NOMO-1 treated with dmso at 0.1 percent for 144 hours (cell line): ENCODE measurements around the gene BLOC1S6.

ENCODE experiments used
- DNase-seq: peaks from one replicate; lab custom pipeline; 2025; ENCODE audit not compliant: unreplicated experiment; lab: John Stamatoyannopoulos, UW

The BLOC1S6 gene

DNA sequence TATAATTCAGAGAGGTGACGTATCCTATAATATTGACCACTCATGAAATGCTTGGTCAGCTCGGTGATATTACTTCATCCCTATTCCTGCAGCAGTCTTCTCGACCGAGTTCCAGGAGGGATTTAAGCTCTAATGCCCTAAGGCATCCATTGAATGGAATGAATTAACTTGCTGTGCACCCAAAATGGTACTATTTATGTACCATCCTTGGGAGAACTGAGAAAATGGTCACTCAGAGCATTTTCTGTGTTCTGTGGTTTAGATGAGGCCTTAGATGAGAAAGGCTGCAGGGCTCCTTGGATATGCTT lies 638 bp downstream of the BLOC1S6 start:
- no peak for DNase-seq

GRCh38 chr15:45588219-45588875 lies 1.2 kb downstream of the BLOC1S6 start:
- DNase-seq, result no peak

- no peak for DNase-seq
Measured at GRCh38 chr15:45589256-45589655, 2.1 kb downstream of the BLOC1S6 start.

DNA sequence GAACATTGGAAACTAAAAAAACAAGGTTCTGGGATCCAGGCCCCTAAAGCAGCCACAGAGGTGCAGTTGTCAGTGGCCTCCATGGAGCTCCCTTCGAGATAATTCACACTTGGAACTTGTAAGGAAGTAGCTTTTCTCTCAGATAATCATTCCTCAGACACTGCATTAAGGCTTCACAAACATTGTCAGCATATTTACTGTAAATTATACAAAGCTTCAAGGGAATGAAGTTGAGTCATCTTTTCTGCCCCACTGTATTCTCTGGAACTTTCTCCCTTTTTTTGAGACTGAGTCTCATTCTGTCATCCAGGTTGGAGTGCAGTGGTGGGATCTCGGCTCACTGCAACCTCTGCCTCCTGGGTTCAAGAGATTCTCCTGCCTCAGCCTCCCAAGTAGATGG lies 7.1 kb downstream of the BLOC1S6 start:
- DNase-seq, result no peak

- DNase-seq, result no peak
Measured at GRCh38 chr15:45594835-45595530, 7.8 kb downstream of the BLOC1S6 start.

GRCh38 chr15:45603881-45604280 lies 16.7 kb downstream of the BLOC1S6 start:
- DNase-seq, result no peak

- peak; percentile 12 for DNase-seq
Measured at GRCh38 chr15:45604326-45604725, 17.1 kb downstream of the BLOC1S6 start.

DNA sequence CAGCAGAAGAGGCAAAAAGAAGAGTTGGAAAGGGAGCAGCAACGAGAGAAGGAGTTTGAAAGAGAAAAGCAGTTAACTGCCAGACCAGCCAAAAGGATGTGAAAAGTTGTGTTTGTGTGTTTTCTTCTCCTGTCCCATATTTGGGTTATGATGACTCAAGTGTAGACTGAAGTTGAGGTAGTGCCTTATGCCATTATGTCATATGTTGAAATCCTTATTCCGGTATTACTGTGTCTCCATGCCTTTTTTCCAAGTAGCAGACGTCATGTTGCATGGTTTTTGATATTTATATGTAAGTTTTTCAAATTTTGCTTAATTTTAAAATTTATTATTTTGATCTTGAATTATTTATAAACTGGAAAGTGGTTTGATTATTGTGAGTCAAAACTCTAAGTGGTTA lies 19.2 kb downstream of the BLOC1S6 start:
- DNase-seq, result no peak

DNA sequence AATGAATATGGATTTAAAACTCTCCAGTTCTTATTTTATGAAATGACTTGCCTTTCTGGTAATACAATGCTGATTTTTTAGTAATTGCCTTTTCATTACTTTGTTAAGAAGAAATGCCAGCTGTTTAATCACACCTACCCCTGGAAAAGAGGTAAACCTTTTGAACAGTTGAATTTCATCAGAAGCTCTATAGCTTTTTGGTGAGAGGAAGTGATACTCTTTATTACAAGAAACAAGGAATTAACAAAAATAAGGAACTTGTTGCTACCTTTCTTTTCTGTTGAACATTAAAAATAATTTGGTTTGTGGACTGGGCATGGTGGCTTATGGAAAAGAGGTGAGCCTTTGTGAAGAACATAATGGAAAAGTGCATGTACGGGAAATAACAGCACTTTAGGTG lies 19.7 kb downstream of the BLOC1S6 start:
- DNase-seq, result peak; percentile 57

GRCh38 chr15:45611305-45611704 lies 24.1 kb downstream of the BLOC1S6 start:
- DNase-seq, result no peak

DNA sequence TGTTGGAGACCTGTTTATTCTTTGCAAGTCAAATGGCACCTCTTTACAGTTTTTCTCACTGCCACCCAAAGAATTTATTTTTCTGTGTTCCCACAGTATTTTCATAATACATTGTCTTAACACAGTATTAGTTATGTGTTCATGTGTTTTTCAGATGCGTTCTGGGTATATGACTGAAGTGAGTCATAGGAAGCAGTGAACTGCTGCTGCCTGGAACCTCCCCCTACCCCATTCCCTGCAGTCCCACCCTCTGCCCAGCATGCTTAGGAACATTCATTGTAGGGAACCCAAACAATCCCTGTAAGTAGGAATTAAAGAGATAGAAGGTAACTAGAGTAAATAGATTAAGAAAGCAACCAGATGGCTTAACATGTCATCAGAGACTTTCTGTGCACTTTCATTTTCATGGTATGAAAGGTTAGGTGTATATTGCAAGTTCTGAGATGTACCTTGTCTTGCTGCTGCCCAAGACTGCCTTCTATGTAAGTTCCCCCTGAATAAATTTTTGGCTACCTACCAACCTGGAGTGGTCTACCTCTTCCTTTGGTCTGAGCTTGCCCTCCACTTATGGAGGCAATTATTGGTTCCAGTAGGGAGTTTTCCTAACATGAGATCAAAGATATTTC lies 25.7 kb downstream of the BLOC1S6 start:
- no peak for DNase-seq

DNA sequence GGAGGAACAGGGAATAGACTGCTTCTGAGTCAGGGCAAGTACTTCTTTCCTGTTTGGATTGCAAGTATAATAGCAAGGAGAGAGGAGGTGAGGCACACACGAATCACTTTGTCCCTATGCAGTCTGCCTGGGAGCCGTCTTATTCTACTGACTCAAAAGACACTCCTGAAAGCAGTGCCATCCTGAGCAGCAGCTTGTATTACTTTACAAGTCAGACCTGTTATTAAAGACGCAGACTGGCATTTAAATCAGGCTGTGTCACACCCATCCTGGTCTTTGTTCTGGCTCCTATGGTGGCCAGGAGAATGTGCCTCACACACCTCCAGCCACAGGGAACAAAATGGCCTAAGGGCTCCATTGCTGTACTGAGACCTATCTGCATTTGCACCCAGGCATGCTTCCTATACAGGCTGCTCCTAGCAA lies 29.7 kb downstream of the BLOC1S6 start:
- no peak for DNase-seq

DNA sequence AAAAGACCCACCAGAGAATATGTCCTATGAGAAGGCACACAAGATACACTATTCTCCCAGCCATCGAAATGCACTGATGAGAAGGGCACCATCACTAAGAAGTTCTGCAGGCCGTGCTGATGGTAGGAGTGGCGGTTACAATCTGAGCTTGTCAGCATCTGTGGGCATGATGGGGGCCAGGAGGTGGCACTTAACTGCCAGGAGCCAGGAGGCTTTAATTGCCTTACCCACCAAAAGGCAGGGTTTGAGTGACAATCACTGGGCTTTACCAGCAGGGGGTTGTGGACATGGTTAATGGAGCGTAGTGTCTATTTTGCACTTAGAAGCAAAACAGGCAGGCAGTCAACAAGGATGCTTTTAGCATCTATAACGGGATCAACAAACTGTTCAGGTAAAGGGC lies 31.6 kb downstream of the BLOC1S6 start:
- no peak for DNase-seq

DNA sequence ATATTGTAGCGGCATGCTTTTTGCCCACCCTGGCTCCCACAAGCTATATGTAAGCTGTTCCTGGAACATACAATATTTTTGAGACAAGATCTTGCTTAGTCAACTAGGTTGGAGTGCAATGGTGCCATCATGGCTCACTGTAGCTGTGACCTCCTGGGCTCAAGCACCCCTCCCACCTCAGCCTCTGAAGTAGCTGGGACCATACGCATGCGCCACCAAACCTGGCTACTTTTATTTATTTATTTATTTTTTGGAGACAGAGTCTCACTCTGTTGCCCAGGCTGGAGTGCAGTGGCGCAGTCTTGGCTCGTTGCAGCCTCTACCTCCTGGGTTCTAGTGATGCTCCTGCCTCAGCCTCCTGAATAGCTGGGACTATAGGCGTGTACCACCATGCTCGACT lies 41.0 kb downstream of the BLOC1S6 start:
- no peak for DNase-seq

DNA sequence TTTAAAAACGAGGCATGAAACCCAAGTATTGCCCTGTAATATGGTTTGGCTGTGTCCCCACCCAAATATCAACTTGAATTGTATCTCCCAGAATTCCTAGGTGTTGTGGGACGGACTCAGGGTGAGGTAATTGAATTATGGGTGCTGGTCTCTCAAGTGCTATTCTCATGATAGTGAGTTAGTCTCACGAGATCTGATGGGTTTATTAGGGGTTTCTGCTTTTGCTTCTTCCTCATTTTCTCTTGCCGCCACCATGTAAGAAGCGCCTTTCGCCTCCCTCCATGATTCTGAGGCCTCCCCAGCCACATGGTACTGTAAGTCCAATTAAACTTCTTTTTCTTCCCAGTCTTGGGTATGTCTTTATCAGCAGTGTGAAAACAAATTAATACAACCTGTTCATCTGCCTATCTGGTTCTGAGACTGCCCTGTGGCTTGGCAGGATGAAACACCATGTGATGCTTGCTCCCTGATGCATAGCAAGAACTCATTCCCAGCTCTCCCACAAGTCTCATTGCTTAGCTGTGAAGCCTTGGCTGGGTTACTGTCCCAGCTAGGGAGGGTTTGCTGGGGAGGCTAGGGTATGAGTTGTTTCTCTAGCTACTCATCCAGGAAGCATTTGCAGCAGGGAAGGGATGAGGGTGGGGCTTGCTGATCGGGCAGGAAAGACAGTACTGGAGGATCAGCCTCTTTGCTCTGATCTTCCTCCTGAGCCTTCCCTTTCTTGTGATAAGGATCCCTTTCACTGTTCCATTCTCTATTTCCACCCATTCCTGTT lies 43.9 kb downstream of the BLOC1S6 start:
- DNase-seq, result no peak

- no peak for DNase-seq
Measured at GRCh38 chr15:45631776-45632175, 44.6 kb downstream of the BLOC1S6 start.

GRCh38 chr15:45634432-45635190 lies 47.4 kb downstream of the BLOC1S6 start, which contains the start of gene SQOR:
Gene SQOR, plus strand, starts transcription at chr15:45635029. Its CDS starts 23,895 bp downstream, at chr15:45658924.
- DNase-seq, result peak; percentile 82

GRCh38 chr15:45635191-45635638 lies 48.0 kb downstream of the BLOC1S6 start:
- peak; percentile 78 for DNase-seq

- DNase-seq, result no peak
Measured at GRCh38 chr15:45635763-45636292, 48.6 kb downstream of the BLOC1S6 start.

- DNase-seq, result no peak
Measured at GRCh38 chr15:45637141-45637540, 50.0 kb downstream of the BLOC1S6 start.
